ENCODE results near the gene TMEM123.

TMEM123 gene

DNA sequence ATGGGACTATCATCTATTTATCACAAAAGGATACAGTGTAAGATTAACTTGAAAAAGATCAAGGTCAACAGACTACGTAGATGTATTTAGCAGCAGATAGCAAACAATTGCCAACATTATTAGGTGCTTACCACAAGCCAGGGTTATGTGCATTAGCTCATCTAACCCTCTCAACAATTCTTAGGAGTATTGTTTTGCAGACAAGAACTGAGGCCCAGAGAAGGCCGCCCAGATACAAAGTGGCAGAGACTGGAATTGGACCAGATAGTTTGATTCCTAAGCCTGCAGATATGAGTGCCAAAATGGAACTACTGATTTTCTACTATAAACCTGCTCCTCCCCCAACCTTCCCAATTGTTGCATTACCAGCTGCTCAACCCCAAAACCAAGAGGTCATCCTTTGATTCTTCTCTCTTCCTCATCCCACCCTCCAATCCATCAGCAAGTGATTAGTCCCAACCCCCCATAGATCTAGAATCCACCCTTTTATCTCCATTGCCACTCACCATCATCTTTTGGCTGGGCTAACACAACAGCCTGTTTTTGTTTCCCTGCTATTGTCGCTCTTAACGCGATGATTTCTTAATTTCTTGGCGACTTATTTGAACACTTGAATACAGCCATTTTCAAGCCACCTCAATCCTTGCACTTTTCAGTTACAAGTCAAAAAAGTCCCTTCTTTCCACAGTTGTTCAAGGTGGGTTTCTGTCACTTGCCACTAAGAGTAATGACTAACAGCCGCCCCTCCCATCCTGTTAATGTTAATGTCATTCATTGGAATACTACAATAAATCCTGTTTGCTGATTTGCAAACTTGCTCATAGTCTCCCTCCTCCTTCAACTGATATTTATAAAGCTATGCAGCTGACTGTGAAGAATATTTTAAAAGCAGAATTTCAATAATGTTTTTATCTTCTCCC lies 2.7 kb downstream of the TMEM123 start:
- peak overlapping the region; percentile 94 for H3K9ac ChIP-seq (ENCODE audit: low read length)
- H3F3A ChIP-seq (ENCODE audit: insufficient read depth), result peaks cover 19% of the 10 kb centered on the region
- peaks cover 76% of the 10 kb centered on the region for H3K79me2 ChIP-seq (ENCODE audit: insufficient read depth, low read length)
- peak overlapping the region; percentile 77; the same call in 1 of the 2 replicates for H3K27ac ChIP-seq (ENCODE audit: low read depth, low read length)
- H3K27me3 ChIP-seq (ENCODE audit: low read length), result no peaks in the 10 kb centered on the region
- H3K9me2 ChIP-seq (replicated peaks; ENCODE audit: insufficient read depth, low read length), result no peaks in the 10 kb centered on the region
- peaks cover 39% of the 10 kb centered on the region for H3K36me3 ChIP-seq (ENCODE audit: low read length)
- H3K4me3 ChIP-seq (ENCODE audit: insufficient read depth, low read length, poor library complexity, severe bottlenecking), result peak overlapping the region; percentile 91
- peaks cover 27% of the 10 kb centered on the region; the same call in 1 of the 2 replicates for H4K20me1 ChIP-seq (ENCODE audit: low read depth, low read length)
- TF ChIP-seq, protein P1, sequence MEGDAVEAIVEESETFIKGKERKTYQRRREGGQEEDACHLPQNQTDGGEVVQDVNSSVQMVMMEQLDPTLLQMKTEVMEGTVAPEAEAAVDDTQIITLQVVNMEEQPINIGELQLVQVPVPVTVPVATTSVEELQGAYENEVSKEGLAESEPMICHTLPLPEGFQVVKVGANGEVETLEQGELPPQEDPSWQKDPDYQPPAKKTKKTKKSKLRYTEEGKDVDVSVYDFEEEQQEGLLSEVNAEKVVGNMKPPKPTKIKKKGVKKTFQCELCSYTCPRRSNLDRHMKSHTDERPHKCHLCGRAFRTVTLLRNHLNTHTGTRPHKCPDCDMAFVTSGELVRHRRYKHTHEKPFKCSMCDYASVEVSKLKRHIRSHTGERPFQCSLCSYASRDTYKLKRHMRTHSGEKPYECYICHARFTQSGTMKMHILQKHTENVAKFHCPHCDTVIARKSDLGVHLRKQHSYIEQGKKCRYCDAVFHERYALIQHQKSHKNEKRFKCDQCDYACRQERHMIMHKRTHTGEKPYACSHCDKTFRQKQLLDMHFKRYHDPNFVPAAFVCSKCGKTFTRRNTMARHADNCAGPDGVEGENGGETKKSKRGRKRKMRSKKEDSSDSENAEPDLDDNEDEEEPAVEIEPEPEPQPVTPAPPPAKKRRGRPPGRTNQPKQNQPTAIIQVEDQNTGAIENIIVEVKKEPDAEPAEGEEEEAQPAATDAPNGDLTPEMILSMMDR (IDR thresholded peaks at IDR 0.05; ENCODE audit: insufficient read depth, low read length, poor library complexity, severe bottlenecking), result no peak
- no peak for TF ChIP-seq EZH2phosphoT487 (conservative IDR thresholded peaks at IDR 0.05; ENCODE audit: low read length)
- H2AFZ ChIP-seq (ENCODE audit: low read depth, low read length, severe bottlenecking), result no peak overlapping the region
- H3K4me2 ChIP-seq (ENCODE audit: low read depth, low read length, poor library complexity, severe bottlenecking), result peak overlapping the region; percentile 85
- no peaks in the 10 kb centered on the region for H3K9me3 ChIP-seq (ENCODE audit: insufficient read depth, low read length)

DNA sequence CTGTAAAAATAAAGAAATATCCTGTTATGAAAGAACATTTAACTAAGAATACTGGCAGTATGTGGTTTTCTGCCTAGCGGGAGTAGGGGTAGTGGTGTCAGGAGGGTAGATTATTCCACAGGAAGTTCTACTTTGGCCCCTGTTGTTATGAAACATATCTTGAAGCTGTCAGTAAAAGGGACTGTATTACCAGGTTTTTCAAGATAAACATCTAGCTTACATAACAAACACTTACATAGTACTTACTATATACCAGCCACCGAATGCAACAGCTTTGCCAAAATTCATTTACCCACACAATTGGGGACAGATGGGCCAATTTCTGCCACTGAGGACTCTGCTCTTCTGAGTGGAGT lies 3.7 kb downstream of the TMEM123 start:
- H3K9me3 ChIP-seq (ENCODE audit: insufficient read depth, low read length), result no peaks in the 10 kb centered on the region
- no peaks in the 10 kb centered on the region for H3K9me2 ChIP-seq (replicated peaks; ENCODE audit: insufficient read depth, low read length)
- H3K4me3 ChIP-seq (ENCODE audit: insufficient read depth, low read length, poor library complexity, severe bottlenecking), result peak overlapping the region; percentile 91
- H2AFZ ChIP-seq (ENCODE audit: low read depth, low read length, severe bottlenecking), result no peak overlapping the region
- TF ChIP-seq, protein P1 (IDR thresholded peaks at IDR 0.05; ENCODE audit: insufficient read depth, low read length, poor library complexity, severe bottlenecking), result no peak
- TF ChIP-seq EZH2phosphoT487 (conservative IDR thresholded peaks at IDR 0.05; ENCODE audit: low read length), result no peak
- peak overlapping the region; percentile 50 for H3K27ac ChIP-seq (ENCODE audit: low read depth, low read length)
- peaks cover 19% of the 10 kb centered on the region for H3F3A ChIP-seq (ENCODE audit: insufficient read depth)
- H4K20me1 ChIP-seq (ENCODE audit: low read depth, low read length), result peaks cover 27% of the 10 kb centered on the region; the same call in 1 of the 2 replicates
- H3K36me3 ChIP-seq (ENCODE audit: low read length), result peaks cover 42% of the 10 kb centered on the region
- peak overlapping the region; percentile 94 for H3K9ac ChIP-seq (ENCODE audit: low read length)
- peaks cover 85% of the 10 kb centered on the region for H3K79me2 ChIP-seq (ENCODE audit: insufficient read depth, low read length)
- no peaks in the 10 kb centered on the region for H3K27me3 ChIP-seq (ENCODE audit: low read length)
- H3K4me2 ChIP-seq (ENCODE audit: low read depth, low read length, poor library complexity, severe bottlenecking), result peak overlapping the region; percentile 85

DNA sequence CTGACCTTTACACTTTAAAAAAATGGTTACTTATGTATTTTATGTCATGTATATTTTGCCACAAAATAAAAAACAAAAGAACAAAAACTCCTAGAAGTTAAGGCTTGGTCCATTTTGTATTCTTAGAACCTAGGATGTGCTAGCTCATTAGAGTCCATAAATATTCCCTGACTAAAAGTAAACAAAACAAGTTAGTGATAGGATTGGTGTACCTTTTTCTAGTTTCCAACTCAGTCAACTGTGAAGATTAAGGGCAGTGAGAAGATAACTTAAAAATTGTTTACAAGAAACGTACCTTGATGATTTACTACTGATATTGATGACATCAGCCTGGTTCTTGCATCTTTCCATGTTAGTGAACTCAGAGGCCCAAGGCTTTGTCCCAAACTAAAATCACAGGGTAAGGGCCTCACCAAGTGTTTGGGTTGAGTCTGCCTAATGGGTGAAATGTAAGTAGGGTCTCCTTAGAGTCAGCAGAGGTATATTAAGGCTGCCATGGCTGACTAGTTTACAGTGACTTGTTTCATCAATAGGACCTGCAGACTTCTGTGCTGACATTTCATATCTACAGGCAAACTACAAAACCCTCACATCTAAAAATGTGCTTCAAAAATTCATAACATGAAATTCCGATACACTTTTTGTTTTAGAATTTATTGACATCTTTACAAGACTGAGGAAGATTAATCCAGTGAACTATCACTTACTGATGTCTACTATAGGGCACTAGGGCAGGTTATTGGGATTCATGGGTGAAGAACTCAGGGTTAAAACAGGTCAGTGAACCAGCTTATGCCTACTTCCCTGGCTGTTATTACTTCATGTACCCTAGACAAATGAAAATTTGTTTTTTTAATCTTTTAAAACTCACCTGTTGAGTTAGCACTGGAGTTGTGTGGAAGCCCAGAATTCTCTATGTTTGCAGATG lies 4.4 kb downstream of the TMEM123 start:
- H3K27me3 ChIP-seq (ENCODE audit: low read length), result no peaks in the 10 kb centered on the region
- H4K20me1 ChIP-seq (ENCODE audit: low read depth, low read length), result peaks cover 27% of the 10 kb centered on the region; the same call in 1 of the 2 replicates
- H3K9me2 ChIP-seq (replicated peaks; ENCODE audit: insufficient read depth, low read length), result no peaks in the 10 kb centered on the region
- TF ChIP-seq, protein P1 (IDR thresholded peaks at IDR 0.05; ENCODE audit: insufficient read depth, low read length, poor library complexity, severe bottlenecking), result no peak
- no peak for TF ChIP-seq EZH2phosphoT487 (conservative IDR thresholded peaks at IDR 0.05; ENCODE audit: low read length)
- H3K27ac ChIP-seq (ENCODE audit: low read depth, low read length), result peak overlapping the region; percentile 50; the same call in 1 of the 2 replicates
- H3K36me3 ChIP-seq (ENCODE audit: low read length), result peaks cover 43% of the 10 kb centered on the region
- H3K9me3 ChIP-seq (ENCODE audit: insufficient read depth, low read length), result no peaks in the 10 kb centered on the region
- peaks cover 14% of the 10 kb centered on the region for H3F3A ChIP-seq (ENCODE audit: insufficient read depth)
- H3K4me2 ChIP-seq (ENCODE audit: low read depth, low read length, poor library complexity, severe bottlenecking), result peak overlapping the region; percentile 85
- H3K4me3 ChIP-seq (ENCODE audit: insufficient read depth, low read length, poor library complexity, severe bottlenecking), result no peak overlapping the region
- H3K9ac ChIP-seq (ENCODE audit: low read length), result peak overlapping the region; percentile 94; the same call in 1 of the 2 replicates
- peaks cover 92% of the 10 kb centered on the region for H3K79me2 ChIP-seq (ENCODE audit: insufficient read depth, low read length)
- no peak overlapping the region for H2AFZ ChIP-seq (ENCODE audit: low read depth, low read length, severe bottlenecking)

Measured in SU-DHL-6 (cell line).